ENCODE measurements around the gene SULT1A1.

SULT1A1 gene

DNA sequence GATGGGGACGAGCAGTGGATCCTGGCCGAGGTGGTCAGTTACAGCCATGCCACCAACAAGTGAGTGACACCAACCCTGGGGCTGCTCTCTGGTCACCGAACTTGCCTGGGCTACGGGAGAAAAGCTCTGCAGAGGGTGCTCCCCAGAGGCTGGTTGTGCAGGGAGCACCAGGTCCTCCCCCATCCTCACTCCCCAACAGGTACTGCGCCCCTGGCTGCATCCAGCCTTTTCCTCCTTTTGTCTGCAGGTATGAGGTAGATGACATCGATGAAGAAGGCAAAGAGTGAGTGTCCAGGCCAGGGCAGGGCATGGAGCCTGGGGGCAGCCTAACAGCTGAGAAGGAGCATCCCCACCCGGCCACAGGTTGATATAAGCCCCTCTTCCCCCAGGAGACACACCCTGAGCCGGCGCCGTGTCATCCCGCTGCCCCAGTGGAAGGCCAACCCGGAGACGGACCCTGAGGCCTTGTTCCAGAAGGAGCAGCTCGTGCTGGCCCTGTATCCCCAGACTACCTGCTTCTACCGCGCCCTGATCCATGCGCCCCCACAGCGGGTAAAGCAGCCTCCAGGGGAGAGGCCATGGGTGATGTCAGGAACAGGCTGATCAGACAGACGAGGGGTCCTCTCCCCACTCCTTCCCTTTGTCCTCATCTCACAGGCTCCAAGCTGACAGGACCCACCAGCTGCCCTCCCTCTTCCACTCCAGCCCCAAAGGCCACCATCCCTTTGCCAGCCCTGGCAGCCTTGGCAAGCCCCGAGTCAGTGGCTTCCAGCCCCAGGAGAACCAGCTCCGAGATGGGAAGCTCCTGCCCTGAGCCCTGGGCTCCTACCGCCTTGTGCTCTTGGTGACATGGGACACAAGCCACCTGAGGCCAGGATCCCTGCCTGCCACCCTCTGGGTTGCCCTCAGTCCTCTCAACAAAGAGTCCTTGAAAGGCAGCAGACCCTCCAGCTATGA lies 19.2 kb downstream of the SULT1A1 start:
- H3K36me3 ChIP-seq, result peaks cover 13% of the 10 kb centered on the region
- TF ChIP-seq, protein P1, sequence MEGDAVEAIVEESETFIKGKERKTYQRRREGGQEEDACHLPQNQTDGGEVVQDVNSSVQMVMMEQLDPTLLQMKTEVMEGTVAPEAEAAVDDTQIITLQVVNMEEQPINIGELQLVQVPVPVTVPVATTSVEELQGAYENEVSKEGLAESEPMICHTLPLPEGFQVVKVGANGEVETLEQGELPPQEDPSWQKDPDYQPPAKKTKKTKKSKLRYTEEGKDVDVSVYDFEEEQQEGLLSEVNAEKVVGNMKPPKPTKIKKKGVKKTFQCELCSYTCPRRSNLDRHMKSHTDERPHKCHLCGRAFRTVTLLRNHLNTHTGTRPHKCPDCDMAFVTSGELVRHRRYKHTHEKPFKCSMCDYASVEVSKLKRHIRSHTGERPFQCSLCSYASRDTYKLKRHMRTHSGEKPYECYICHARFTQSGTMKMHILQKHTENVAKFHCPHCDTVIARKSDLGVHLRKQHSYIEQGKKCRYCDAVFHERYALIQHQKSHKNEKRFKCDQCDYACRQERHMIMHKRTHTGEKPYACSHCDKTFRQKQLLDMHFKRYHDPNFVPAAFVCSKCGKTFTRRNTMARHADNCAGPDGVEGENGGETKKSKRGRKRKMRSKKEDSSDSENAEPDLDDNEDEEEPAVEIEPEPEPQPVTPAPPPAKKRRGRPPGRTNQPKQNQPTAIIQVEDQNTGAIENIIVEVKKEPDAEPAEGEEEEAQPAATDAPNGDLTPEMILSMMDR (IDR thresholded peaks at IDR 0.05; ENCODE audit: low read depth, low read length), result no peak

DNA sequence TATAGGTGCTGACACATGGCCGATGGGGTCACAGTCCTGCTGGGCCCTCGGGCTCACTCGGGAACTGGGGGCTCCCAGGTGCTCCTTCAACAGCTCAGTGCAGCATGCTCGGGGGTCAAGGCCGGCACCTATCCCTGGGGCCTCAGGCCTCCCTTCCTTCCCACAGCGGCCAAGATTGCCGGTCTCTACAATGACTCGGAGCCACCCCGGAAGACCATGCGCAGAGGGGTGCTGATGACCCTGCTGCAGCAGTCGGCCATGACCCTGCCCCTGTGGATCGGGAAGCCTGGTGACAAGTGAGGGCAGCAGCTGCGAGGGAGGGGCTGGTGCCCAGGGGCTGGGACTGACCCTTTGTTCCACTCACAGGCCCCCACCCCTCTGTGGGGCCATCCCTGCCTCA lies 19.9 kb downstream of the SULT1A1 start:
- no peak overlapping the region for H3K4me3 ChIP-seq (ENCODE audit: low read depth, low read length)
- H3K4me1 ChIP-seq, result no peaks in the 10 kb centered on the region

More for the DNA sequence above, 19.2 kb downstream of the SULT1A1 start:
- Histone ChIP-seq H3K4me3 (ENCODE audit: low read depth, low read length) (no peak overlapping the region), H3K4me1 (no peaks in the 10 kb centered on the region), H3K27me3 (no peaks in the 10 kb centered on the region), H3K9me3 (no peaks in the 10 kb centered on the region)
- no peak for DNase-seq

DNA sequence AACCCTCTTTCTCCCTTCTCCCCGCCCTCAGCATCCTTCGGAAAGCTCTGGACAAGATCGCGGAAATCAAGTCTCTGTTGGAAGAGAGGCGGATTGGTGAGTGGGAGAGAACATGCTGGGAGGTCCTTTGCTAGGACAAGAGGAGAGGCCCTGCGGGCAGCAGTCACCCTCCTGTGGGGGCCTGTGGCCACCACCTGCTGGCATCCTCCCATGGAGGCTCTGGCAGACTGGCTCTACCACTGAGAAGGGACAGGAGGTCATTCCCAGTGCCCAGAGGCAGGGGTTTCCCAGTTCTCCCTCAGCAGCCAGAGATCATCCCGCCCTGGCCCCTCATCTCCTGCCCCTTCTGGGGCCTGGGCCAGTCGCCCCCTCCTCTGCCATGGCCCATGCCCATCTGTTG lies 20.8 kb downstream of the SULT1A1 start:
- TF ChIP-seq, protein P1 (IDR thresholded peaks at IDR 0.05; ENCODE audit: low read depth, low read length), result no peak
- Histone ChIP-seq H3K4me1 (no peaks in the 10 kb centered on the region), H3K4me3 (ENCODE audit: low read depth, low read length) (no peak overlapping the region), H3K36me3 (peaks cover 18% of the 10 kb centered on the region), H3K9me3 (no peaks in the 10 kb centered on the region), H3K27me3 (no peaks in the 10 kb centered on the region)
- no peak for DNase-seq

More for the DNA sequence above, 19.9 kb downstream of the SULT1A1 start:
- peaks cover 18% of the 10 kb centered on the region for H3K36me3 ChIP-seq
- H3K9me3 ChIP-seq, result no peaks in the 10 kb centered on the region
- DNase-seq, result no peak
- TF ChIP-seq, protein P1 (IDR thresholded peaks at IDR 0.05; ENCODE audit: low read depth, low read length), result no peak
- no peaks in the 10 kb centered on the region for H3K27me3 ChIP-seq

DNA sequence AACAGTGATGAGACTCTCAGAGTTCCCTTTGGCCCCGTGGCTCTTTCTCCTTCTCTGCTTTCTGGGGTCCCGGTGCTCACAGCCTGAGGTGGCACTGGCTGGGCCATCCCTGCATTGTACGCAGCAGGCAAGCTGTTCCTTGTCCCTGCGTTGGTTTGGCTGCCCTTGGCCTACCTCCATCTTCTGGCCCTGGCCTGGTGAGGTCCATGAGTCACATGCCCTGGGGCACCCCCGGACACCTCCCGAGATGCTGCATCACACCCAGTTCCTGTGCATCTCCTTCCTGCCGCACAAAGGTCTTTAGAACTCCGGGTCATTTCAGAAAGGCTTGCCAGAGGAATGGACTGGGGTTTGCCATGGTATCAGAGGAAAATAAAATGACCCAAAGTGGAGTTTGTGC lies 22.5 kb downstream of the SULT1A1 start:
- no peak for DNase-seq

DNA sequence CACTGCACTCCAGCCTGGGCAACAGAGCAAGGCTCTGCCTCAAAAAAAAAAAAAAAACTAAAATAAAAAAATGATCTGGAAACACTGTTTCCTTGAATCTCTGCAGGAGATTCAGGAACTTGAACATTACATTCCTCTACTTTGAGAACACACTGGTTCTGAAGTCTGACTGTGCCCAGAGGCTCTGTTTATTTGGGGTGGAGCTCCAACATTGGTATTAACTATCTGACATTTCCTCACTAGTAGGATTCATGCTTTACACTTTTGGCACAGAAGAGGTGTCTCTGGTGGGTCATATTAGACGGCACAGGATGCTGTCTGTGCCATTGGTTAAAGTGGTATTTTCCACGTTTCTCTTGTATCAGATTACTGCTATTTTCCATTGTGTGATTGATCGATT lies 23.4 kb downstream of the SULT1A1 start:
- TF ChIP-seq, protein P1 (IDR thresholded peaks at IDR 0.05; ENCODE audit: low read depth, low read length), result no peak
- peaks cover 25% of the 10 kb centered on the region for H3K36me3 ChIP-seq
- H3K9me3 ChIP-seq, result no peaks in the 10 kb centered on the region
- no peak overlapping the region for H3K4me3 ChIP-seq (ENCODE audit: low read depth, low read length)
- no peak for DNase-seq
- no peaks in the 10 kb centered on the region for H3K4me1 ChIP-seq
- no peaks in the 10 kb centered on the region for H3K27me3 ChIP-seq

More for the DNA sequence above, 22.5 kb downstream of the SULT1A1 start:
- Histone ChIP-seq H3K4me3 (ENCODE audit: low read depth, low read length) (no peak overlapping the region), H3K4me1 (no peaks in the 10 kb centered on the region), H3K9me3 (no peaks in the 10 kb centered on the region), H3K27me3 (no peaks in the 10 kb centered on the region), H3K36me3 (peaks cover 25% of the 10 kb centered on the region)
- TF ChIP-seq, protein P1 (IDR thresholded peaks at IDR 0.05; ENCODE audit: low read depth, low read length), result no peak

DNA sequence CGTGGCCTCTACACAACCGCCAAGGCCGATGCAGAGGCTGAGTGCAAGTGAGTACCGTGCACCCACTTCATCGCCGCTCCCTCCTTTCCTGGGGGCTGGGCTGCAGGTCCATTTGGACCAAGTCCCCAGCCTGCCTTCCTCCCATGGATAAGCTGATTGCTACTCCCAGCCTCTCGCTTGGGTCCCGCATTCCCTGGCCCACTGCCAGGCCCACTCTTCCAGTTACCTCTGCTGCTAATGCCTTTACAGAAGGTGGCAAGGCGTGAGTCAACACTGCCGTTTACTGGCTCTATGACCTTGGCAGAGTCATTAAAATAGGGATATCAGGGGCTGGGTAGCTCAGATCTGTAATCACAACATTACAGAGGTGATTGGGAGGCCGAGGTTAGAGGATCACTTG lies 24.2 kb downstream of the SULT1A1 start:
- Histone ChIP-seq H3K36me3 (peaks cover 26% of the 10 kb centered on the region), H3K27me3 (no peaks in the 10 kb centered on the region), H3K9me3 (no peaks in the 10 kb centered on the region), H3K4me1 (no peaks in the 10 kb centered on the region), H3K4me3 (ENCODE audit: low read depth, low read length) (no peak overlapping the region)
- DNase-seq, result no peak
- TF ChIP-seq, protein P1 (IDR thresholded peaks at IDR 0.05; ENCODE audit: low read depth, low read length), result no peak
